ENCODE data around the gene GANC.

The GANC gene

GRCh38 chr15:42394106-42394505, 121.1 kb downstream of the GANC start:
- no peak for DNase-seq (ENCODE audit: low read depth)
- TF ChIP-seq, protein P1, sequence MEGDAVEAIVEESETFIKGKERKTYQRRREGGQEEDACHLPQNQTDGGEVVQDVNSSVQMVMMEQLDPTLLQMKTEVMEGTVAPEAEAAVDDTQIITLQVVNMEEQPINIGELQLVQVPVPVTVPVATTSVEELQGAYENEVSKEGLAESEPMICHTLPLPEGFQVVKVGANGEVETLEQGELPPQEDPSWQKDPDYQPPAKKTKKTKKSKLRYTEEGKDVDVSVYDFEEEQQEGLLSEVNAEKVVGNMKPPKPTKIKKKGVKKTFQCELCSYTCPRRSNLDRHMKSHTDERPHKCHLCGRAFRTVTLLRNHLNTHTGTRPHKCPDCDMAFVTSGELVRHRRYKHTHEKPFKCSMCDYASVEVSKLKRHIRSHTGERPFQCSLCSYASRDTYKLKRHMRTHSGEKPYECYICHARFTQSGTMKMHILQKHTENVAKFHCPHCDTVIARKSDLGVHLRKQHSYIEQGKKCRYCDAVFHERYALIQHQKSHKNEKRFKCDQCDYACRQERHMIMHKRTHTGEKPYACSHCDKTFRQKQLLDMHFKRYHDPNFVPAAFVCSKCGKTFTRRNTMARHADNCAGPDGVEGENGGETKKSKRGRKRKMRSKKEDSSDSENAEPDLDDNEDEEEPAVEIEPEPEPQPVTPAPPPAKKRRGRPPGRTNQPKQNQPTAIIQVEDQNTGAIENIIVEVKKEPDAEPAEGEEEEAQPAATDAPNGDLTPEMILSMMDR (IDR thresholded peaks at IDR 0.05; ENCODE audit: insufficient read depth, low read depth, low read length, missing control alignments), result no peak

DNA sequence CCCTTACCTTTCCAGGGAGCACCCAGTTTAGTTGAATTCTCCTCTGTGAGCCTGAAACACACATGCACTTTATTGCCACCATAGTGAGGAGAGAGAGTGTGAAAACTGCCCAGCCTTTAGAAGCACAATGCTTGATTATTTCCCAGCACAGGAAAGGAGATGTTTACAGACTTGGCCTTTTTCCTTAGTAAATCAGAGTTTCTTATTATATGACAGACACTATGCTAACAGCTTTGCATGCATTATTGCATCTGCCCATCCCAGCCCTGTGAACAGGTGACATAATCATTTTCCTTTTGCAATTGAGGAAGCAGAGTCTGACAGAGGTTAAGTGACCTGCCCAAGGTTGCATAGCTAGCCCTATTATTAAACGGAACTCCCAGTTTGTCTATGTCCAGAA, 122.8 kb downstream of the GANC start:
- TF ChIP-seq, protein P1 (IDR thresholded peaks at IDR 0.05; ENCODE audit: insufficient read depth, low read depth, low read length, missing control alignments), result no peak
- no peak for DNase-seq (ENCODE audit: low read depth)
- no peak overlapping the region for H3K4me3 ChIP-seq (ENCODE audit: low read length)

More at GRCh38 chr15:42394106-42394505, 121.1 kb downstream of the GANC start:
- no peak overlapping the region for H3K4me3 ChIP-seq (ENCODE audit: low read length)

GRCh38 chr15:42401544-42402454, 128.8 kb downstream of the GANC start:
- TF ChIP-seq, protein P1 (IDR thresholded peaks at IDR 0.05; ENCODE audit: insufficient read depth, low read depth, low read length, missing control alignments), result no peak
- DNase-seq (ENCODE audit: low read depth), result no peak
- no peak overlapping the region for H3K4me3 ChIP-seq (ENCODE audit: low read length)

GRCh38 chr15:42402455-42403205, 129.6 kb downstream of the GANC start:
- H3K4me3 ChIP-seq (ENCODE audit: low read length), result no peak overlapping the region
- no peak for DNase-seq (ENCODE audit: low read depth)
- TF ChIP-seq, protein P1 (IDR thresholded peaks at IDR 0.05; ENCODE audit: insufficient read depth, low read depth, low read length, missing control alignments), result no peak

- no peak for DNase-seq (ENCODE audit: low read depth)
- TF ChIP-seq, protein P1 (IDR thresholded peaks at IDR 0.05; ENCODE audit: insufficient read depth, low read depth, low read length, missing control alignments), result no peak
- no peak overlapping the region for H3K4me3 ChIP-seq (ENCODE audit: low read length)
These were observed 130.4 kb downstream of the GANC start for GRCh38 chr15:42403389-42403788.

GRCh38 chr15:42404461-42405235, 131.6 kb downstream of the GANC start:
- TF ChIP-seq, protein P1 (IDR thresholded peaks at IDR 0.05; ENCODE audit: insufficient read depth, low read depth, low read length, missing control alignments), result no peak
- DNase-seq (ENCODE audit: low read depth), result no peak

More at GRCh38 chr15:42404461-42405235, 131.6 kb downstream of the GANC start:
- H3K4me3 ChIP-seq (ENCODE audit: low read length), result no peak overlapping the region

Data from epithelial cell of esophagus (primary cell).